ENCODE data around the gene HSD17B13.
"Not testable (repeated sequence)": the region's sequence is repeated elsewhere in the genome, so short reads cannot be mapped to it uniquely, and the experiment has no call there.

HSD17B13 gene, protein sequence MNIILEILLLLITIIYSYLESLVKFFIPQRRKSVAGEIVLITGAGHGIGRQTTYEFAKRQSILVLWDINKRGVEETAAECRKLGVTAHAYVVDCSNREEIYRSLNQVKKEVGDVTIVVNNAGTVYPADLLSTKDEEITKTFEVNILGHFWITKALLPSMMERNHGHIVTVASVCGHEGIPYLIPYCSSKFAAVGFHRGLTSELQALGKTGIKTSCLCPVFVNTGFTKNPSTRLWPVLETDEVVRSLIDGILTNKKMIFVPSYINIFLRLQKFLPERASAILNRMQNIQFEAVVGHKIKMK

DNA sequence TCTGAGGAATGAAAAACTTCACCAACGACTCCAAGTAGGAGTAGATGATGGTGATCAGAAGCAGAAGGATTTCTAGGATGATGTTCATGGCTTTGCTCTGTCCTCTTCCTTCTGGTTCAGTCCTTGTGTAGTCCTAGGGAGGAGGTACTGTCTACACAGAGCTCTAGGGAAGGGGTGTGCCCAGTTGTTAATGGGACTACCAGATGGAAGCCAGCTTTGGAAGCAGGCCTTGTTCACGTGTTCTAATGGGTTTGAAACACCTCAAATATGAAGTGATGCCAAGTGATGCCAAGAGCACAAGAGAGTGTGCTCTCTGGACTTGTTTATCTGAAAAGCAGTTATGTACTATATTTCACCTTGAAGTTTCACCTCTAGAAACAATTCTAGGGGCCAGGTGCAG is at the start of gene HSD17B13:
HSD17B13 (minus strand) TSS at position 129 of the 400 bp plus-strand sequence; CDS start at position 88, 41 bp downstream.
- DNase-seq (ENCODE audit: low read depth in 2 of 2): no peak

DNA sequence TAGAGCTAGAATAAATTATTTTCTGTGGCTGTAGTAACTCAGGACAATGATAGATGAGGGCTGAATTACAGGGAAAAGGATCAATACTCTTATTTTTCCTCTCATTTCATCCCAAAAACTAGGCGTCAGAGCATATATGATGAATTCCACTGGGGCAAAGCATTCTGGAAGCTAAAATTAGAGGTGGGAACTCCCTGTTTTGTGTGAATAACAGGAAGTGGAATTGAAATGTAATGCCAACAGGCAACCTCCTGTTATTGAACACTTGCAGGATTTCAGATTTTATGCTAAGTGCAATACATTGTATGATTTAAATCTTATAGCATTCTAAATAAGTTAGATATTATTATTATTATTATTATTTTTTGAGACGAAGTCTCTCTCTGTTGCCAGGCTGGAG is 47.4 kb upstream of the HSD17B13 start:
- no peak for DNase-seq (ENCODE audit: low read depth in 2 of 2)

DNA sequence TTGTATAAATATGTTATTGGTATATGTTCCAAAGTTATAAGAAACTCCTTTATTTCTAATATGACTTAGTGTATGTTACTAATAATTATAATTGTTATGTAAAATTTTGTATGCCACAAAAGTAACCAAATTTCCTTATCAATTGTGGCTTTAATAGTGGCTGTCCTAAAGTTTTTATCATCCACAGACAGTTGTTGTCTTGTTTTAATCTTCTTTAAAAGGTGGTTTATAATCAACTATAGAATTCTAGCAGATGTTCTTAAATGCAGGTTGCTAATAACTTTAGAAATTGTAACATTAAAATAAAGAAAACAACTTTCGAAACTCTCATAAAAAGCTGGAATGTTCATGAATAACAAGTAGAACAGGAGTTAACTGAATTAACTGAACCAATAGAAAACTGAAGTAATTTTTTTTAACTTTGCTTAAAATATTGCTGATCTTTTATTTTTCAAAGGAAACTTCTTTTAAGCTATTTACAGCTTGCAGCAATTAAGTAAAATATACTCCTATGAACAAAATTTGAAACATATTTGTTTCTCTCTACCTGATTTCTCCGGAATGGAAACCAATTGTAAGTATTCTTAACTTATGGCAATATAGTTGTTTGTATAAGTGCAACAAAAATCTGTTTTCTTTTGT is 44.0 kb upstream of the HSD17B13 start:
- no peak for DNase-seq (ENCODE audit: low read depth in 2 of 2)

DNA sequence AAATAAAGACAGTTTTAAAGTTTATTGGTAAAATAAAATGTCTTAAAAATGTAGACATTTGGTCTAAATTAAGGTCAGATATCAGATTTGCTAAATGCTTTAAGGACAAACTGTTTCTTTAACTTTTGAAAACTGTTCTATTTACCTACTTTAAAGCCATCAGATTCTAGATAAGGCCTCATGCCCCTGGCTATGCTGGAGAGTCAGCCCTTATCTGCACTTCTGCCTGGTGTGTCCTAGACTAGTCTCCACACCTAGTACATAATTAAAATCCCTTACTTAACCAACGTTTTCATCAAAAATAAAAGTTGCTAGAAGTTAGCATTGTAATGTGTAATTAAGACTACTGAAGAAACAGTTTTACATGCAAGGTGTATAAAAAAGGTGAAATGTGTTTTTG is 42.7 kb upstream of the HSD17B13 start:
- DNase-seq (ENCODE audit: low read depth in 2 of 2): no peak

DNA sequence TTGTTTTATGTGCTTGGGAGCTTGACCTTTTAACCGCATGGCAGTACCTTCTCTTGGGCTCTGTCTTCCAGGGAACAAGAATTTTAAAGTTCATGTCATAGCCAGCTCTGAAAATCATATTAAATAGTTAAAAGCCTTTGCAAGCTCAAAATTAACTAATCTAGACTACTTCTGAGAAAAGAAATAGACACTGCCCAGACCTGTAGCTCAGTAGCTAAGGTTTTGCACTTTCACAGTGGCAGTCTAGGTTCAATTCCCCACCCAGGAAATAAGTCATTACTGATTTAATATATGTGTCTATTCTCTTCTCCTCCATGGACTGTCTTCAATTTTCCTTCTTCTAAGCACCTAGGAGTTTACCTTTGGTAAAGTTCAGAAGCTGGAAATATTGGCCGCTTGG is 40.9 kb upstream of the HSD17B13 start:
- no peak for DNase-seq (ENCODE audit: low read depth in 2 of 2)

DNA sequence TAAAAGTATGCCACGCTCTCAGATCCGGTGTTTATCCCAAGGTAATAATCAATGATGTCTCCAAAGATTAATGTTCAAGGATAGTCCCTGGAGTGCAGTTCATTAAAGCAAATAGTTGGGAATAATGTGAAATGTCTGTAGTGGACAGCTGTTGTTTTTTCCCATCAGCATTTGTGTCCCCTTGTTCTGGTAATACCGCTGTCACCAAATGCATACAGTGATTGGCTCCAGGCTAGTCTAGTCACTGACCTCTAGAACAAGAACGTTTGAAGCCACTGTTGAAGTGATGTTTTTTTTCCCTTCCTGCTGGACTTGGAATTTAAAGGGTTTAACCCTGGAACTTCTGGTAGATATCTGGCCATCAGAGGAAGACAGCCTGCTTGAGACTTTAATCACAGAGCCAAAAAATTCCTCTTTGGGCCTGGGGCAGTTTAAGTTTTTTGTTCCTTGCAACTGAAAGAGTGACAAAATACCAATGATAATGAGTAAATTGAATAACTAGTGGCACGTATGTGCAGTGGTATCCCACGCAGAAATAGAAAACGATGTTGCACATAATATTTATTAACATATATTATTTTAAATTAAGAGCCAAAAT is 37.8 kb upstream of the HSD17B13 start:
- DNase-seq (ENCODE audit: low read depth in 2 of 2): no peak

DNA sequence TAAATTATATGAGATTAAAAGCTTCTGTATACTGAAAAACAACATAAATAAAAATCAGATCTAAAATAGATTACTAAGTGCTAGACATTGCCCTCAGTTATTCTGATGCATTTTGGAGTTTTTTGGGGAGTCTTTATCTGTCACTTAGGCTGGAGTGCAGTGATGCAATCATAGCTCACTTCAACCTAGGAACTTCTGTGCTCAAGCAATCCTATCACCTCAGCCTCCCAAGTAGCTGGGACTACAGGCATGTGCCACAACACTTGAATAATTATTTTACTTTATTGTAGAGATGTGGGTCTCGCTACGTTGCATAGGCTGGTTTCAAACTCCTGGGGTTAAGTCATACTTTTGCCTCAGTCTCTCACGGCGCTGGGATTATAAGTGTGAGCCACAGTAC is 36.6 kb upstream of the HSD17B13 start:
- DNase-seq (ENCODE audit: low read depth in 2 of 2): no peak

DNA sequence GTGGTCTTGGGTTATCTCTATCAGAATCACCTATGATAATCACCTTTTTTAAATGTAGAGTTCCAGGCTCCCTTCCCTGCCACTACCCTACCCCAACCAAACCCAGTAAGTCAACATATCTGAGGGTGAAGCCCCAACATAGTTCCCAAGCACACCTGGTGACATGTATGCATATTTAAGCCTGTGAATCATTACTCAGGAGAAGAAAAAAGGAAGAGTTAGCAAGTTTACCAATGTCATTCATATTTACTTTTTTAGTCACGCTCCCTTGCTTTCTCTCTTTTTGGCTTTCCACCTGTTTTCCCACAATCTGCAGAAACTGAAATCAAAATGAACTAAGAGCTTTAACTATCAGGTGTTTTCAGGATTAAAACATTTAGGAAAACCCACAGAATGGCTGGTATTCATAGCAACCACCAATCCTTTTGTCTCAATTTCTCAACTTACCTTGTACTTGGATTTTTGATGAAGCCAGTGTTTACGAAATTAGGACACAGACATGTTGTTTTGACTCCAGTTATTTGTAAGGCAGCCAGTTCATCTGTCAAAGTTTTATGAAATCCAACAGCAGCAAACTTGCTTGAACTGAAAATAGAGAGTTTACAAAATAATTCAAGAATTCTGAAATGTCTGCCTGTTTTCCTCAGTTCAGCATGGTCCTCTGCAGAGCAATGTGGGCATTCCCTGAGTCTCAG is 34.3 kb upstream of the HSD17B13 start:
- DNase-seq (ENCODE audit: low read depth in 2 of 2): no peak

DNA sequence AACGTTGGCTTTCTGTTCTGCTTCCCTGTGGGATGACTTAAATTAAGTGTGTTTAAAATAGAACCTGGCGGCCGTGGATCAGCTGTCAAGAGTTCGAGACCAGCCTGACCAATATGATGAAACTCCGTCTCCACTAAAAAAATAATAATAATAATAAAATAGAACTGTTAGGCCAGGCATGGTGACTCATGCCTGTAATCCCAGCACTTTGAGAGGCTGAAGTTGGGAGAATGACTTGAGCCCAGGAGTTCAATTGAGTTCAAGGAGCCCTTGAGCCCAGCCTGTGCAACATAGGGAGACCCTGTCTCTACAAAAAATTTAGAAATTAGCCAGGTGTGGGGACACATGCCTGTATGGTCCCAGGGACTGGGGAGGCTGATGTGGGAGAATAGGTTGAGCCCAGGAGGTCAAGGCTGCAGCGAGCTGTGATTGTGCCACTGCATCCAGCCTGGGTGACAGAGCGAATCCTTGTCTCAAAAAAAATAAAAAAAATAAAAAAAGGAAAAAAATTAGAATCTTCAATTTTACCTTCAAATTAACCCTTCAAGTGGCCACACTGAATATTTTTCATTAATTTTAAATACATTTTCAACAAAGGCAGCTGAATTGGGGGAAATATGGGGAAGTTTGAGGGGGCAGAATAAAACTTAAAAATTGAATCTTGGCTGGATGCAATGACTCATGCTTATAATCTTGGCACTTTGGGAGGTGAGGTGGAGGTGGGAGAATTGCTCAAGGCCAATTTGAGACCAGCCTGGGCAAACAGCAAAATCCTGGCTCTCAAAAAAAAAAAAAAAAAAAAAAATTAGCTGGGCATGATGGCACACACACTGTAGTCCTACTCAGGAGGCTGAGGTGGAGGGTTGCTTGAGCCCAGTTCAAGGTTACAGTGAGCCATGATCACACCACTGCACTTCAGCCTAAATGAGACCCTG is 31.8 kb upstream of the HSD17B13 start:
- no peak for DNase-seq (ENCODE audit: low read depth in 2 of 2)

DNA sequence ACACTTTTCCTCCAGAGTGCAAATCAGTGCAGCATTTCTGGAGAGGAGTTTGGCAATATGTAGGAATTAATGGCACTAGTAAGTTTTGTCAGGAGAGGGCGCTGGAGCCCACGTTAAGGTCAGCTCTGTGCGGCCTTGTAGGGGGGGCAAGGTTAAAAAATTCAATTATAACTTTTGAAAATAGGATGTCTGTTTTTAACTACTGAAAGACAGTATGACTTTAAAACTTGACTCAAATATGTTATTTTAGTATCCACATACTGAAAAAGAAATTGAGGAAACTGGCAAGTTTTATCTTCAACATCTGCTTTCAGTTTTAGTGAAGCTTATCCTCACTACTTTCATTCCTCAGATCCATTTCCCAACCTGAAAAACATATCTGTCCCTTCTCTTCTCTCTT is 30.9 kb upstream of the HSD17B13 start:
- DNase-seq (ENCODE audit: low read depth in 2 of 2): no peak

DNA sequence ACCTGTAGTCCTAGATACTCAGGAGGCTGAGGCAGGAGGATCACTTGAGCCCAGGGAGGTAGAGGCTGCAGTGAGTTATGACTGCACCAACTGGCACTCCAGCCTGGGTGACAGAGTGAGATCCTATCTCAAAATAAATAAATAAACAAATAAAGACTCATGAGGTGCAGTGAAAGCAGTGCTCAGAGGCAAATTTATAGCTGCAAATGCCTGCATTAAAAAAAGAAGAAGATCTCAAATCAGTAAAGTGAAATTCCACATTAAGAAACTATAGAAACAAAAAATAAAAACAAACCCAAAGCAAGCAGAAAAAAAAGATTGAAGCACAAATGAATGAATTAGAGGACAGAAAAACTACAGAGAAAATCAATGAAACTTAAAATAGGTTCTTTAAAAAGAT is 22.5 kb upstream of the HSD17B13 start:
- DNase-seq (ENCODE audit: low read depth in 2 of 2): no peak

DNA sequence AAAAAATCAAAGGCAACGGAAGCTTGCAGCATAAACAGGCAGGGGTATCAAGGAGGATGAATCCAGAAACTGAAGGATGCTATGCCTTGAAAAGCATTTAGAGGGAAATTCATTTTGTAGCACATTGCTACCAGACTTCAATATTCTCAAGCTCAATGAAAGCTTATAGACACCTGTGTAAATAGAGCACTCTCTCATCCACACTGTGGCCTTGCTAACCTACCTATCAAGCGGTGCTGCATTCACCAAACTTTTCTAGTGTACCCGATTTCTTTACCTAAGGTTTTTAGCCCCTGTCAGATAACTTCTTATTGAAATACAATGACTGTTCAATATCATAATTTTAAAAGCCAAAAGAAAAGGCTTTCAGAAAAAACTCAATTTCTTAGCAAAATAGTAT is 20.2 kb upstream of the HSD17B13 start:
- DNase-seq (ENCODE audit: low read depth in 2 of 2): no peak

DNA sequence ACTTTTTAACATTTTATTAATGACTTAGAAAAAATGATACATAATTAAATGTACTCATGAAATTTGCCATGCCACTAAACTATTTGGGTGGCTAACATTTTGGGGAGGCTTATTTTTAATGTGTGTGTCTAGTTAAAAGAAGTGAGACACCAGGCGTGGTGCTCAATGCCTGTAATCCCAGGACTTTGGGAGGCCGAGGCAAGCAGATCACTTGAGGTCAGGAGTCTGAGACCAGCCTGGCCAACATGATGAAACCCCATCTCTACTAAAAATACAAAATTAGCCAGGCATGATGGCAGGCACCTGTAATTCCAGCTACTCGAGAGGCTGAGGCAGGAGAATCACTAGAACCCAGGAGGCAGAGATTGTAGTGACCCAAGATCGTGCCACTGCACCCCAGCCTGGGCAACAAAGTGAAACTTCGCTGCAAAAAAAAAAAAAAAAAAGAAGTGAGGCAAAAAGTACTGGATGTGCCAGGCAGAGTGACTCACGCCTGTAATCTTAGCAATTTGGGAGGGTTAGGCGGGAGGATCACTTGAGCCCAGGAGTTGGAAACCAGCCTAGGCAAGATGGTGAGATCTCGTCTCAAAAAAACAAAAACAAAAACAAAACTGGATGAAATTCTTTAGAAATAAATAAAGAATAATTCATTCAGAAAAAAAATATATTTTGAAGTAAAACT is 19.4 kb upstream of the HSD17B13 start:
- DNase-seq (ENCODE audit: low read depth in 2 of 2): not testable (repeated sequence)

DNA sequence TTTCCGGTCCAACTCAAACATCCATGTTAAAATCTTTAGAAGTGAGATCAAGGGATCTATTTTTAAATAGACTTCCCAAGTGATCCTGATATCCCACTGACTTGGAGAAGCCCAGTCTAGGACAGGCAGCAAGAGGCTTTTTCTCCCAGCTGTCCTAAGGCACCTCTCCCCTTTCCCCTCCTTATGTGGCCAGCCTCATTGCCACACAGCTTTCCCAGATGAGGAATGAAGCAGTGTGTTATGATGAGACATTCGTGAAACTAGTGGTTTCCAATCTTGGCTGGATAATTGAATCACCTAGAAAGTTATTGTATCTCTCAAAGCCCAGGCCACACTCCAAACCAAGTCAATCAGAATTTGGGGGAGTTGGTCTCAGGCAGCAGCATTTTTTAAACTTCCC is 16.8 kb upstream of the HSD17B13 start:
- DNase-seq (ENCODE audit: low read depth in 2 of 2): no peak

DNA sequence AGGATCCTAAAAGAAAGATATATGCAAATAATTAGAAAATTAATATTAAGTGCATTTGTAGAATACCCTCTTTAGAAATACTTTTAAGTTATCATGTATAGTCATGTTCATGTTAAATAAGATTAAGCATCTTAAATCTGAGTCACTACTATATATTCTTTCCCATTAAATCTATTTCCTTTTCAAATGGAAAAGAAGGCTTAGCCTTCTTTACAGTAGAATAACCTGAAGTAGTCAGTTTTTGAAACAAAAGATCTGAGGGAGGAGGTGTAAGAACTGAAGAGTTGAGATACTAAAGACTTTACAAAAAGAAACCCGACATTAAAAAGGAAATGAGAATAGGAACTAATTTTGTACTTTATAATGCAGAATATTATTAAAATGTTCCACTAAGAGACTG is 14.7 kb upstream of the HSD17B13 start:
- DNase-seq (ENCODE audit: low read depth in 2 of 2): no peak

DNA sequence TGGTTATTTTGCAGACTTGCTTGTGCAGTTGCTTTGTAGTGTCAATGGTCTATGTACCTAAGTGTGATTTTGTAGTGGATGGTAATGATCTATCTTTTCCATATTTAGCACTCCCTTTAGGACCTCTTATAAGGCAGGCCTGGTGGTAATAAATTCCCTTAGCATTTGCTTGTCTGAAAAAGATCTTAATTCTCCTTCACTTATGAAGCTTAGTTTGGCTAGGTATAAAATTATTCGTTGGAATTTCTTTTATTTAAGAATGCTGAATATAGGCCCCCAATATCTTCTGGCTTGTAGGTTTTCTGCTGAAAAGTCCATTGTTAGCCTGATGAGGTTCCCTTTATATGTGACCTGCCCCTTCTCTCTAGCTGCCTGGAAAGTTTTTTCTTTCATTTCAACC is 10.6 kb upstream of the HSD17B13 start:
- no peak for DNase-seq (ENCODE audit: low read depth in 2 of 2)

DNA sequence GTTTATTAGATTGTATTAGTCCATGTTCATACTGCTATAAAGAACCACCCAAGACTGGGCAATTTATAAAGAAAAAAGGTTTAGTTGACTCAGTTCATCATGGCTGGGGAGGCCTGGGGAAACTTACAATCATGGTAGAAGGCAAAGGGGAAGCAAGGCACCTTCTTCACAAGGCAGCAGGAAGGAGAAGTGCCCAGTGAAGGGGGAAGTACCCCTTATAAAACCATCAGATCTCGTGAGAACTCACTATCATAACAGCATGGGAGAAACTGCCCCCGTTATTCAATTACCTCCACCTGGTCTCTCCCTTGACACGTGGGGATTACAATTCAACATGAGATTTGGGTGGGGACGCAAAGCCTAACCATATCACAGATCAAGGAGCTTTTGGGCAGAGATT is 8.1 kb upstream of the HSD17B13 start:
- DNase-seq (ENCODE audit: low read depth in 2 of 2): no peak

DNA sequence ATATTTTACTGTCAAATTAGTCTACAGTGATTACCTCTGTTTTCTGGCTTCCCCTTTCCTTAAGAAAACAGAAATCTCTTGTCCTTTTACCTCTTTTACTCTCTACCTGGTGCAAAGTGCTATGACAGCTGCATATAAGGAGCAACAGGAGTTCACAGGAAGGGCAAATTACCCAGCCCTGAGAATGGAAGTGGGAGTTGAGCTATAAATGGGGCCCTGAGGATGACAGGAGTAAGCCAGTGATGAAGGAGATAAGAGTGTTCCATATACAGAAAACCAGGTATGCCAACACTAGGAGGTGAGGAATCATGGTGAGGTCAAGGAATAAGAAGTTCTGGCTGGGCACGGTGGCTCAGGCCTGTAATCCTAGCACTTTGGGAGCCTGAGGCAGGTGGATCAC is 4.5 kb upstream of the HSD17B13 start:
- no peak for DNase-seq (ENCODE audit: low read depth in 2 of 2)

DNA sequence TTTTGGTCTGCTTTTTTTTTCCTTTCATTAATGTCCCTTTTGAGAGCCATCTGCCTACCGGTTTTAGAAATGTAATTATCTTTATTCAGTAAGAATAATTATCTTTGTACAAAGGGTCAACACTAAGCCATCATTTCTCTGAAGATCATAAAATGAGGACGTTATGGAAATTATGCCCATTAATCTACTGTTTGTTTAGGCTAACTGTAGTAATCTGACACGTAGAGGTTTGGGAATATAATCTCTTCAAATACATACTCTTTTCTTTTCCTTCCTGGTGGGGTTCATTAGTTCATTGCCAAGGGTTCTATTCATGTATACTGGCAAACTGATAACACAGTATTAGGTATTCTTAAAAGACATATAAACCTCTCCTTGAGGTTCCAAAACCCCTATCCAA is 3.8 kb upstream of the HSD17B13 start:
- no peak for DNase-seq (ENCODE audit: low read depth in 2 of 2)

DNA sequence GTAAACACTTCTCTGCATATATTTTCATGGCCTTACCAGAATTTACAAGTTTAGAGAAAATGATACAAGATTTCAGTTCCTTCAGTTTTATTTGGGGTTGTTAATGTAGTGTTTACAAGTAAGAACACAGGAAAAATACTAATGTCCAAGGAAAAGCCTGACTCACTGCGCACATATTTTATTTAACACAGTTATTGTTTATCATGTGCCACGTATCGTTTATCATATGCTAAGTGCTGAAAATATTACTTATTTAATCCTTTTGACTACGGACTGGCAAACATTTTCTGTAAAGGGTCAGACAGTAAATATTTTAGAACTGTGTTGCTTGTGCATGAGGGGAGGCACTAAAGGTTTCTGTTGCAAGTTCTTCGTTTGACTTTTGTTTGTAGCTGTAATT is 794 bp downstream of the HSD17B13 start:
- no peak for DNase-seq (ENCODE audit: low read depth in 2 of 2)

DNA sequence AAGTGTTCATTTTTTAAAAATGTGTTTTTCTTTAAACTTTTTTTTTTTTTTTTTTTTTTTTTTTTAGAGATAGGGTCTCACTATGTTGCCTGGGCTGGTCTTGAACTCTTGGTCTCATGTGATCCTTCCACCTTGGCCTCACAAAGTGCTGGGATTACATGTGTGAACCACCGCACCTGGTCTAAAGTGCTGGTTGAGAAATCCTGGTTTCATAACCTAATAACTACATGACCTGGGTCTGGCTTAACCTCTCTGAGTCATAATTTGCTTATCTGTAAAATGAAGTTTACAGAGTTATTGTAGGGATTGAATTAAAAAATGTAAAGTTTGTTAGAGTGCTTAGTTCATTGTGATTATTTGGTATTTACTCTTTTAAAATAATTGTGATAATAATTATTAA is 5.2 kb downstream of the HSD17B13 start:
- DNase-seq (ENCODE audit: low read depth in 2 of 2): no peak

Measured in stimulated activated CD4-positive, alpha-beta T cell treated with anti-CD3 and anti-CD28 coated beads, Interleukin-12 subunit alpha, Interleukin-12 subunit beta, amount 100 ng/mL, for 24 hours (primary cell).